ENCODE results near the gene NR4A1.

DNA sequence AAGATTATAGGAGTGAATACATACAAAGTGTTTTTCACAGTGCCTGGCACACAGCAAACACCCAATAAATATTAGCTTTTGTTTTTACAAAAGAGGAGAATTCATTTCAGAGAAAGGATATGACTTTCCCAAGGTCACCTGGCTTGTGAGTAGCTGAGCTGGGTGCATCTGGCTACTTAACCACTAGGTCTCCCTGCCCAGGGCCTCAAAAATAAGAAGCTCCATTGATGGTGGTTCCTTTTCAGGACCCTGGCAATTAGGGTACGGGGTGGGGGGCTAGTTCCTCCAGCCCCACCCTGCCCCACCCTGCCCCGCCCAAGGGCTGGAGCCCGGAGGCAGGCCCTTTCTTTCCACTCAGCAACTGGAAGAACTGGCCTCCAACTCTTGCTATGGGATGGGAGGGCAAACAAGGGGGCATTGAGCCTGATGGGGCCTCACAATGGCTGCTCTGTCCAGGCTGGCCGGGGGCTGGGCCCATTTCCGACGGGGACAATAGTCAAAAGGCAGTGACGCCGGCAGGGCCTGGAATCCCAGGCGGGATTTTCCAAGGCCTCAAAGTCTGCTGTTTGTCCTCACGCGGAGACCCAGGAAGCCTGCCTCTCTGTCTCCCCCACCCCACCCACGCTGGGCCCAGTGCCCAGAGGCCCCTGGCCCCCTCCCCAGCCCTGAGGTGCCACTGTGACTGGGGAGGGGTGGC lies 10.4 kb downstream of the NR4A1 start:
- no peak for TF ChIP-seq EZH2 (IDR thresholded peaks at IDR 0.05)
- TF ChIP-seq POLR2AphosphoS5 (IDR thresholded peaks at IDR 0.05; ENCODE audit: borderline replicate concordance, low read depth, low read length), result no peak
- no peak for TF ChIP-seq FOXP2 (optimal IDR thresholded peaks at IDR 0.05; ENCODE audit: control extremely low read depth, extremely low read length, insufficient read depth)
